DOHH2 (cell line): ENCODE results near the gene CCNG2.

ENCODE experiments used
- CTCF ChIP-seq: fragments of 200-600 bp; sonication (generic); IDR thresholded peaks from one replicate; pipeline ENCODE4 v1.5.1; 2014; ENCODE audit warnings: antibody characterized with exemption, mild to moderate bottlenecking, low read depth, low read length; ENCODE audit not compliant: poor library complexity, severe bottlenecking
- EZH2phosphoT487 ChIP-seq: fragments of 200-600 bp; sonication (generic); IDR thresholded peaks from 2 replicates; pipeline ENCODE4 v1.6.1; 2017; ENCODE audit warnings: borderline replicate concordance, mild to moderate bottlenecking, antibody characterized with exemption, low read length, moderate library complexity, mixed read lengths

DNA sequence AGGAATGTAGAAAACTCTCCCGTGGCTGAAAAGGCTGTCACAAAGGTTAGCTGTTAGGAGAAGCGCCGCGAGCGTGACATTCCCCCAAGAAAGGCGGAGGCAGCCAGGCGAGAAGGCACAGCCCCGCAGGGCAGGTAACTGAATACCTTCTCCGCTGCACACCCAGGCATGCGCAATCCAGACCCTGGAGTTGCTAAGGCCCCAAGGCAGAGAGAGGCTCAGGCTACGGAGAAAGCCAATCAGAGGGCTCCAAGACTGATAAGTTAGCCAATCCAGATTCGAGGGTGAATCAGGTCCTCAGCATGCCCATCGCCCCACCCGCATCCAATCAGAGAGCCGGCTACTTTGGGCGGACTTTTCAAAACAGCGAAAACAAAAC is 485 bp upstream of the CCNG2 start:
- TF ChIP-seq CTCF = no peak
- no peak for TF ChIP-seq EZH2phosphoT487
